Duodenal mucosa (tissue), 2 donors: ENCODE measurements around the gene QSOX2.

Experiments
- H3K27ac ChIP-seq: one replicate; pipeline ENCODE4 v1.7.0; 2013; ENCODE audit warnings: low read depth, low read length
- H3K27me3 ChIP-seq, 2 donors: one replicate each; pipeline ENCODE4 v1.7.0; 2013; ENCODE audit warnings: low read length in 2 of 2, control low read depth in 1 of 2; ENCODE audit not compliant: insufficient read depth in 2 of 2, control insufficient read depth in 1 of 2
- H3K36me3 ChIP-seq, 2 donors: one replicate each; pipeline ENCODE4 v1.7.0; 2013; ENCODE audit warnings: low read length in 2 of 2, control low read depth in 1 of 2; ENCODE audit not compliant: insufficient read depth in 2 of 2, control insufficient read depth in 1 of 2
- H3K4me1 ChIP-seq, 2 donors: one replicate each; pipeline ENCODE4 v1.7.0; 2013; ENCODE audit warnings: low read length in 2 of 2, control low read depth in 1 of 2; ENCODE audit not compliant: insufficient read depth in 2 of 2, control insufficient read depth in 1 of 2
- H3K4me3 ChIP-seq, 2 donors: one replicate each; pipeline ENCODE4 v1.7.0; 2013; ENCODE audit warnings: low read length in 2 of 2, low read depth in 1 of 2
- H3K9ac ChIP-seq, 2 donors: one replicate each; pipeline ENCODE4 v1.7.0; 2013; ENCODE audit warnings: low read length in 2 of 2, low read depth in 1 of 2
- H3K9me3 ChIP-seq, 2 donors: one replicate each; pipeline ENCODE4 v1.7.0; 2013; ENCODE audit warnings: low read length in 2 of 2, control low read depth in 1 of 2; ENCODE audit not compliant: control insufficient read depth in 1 of 2

The QSOX2 gene

DNA sequence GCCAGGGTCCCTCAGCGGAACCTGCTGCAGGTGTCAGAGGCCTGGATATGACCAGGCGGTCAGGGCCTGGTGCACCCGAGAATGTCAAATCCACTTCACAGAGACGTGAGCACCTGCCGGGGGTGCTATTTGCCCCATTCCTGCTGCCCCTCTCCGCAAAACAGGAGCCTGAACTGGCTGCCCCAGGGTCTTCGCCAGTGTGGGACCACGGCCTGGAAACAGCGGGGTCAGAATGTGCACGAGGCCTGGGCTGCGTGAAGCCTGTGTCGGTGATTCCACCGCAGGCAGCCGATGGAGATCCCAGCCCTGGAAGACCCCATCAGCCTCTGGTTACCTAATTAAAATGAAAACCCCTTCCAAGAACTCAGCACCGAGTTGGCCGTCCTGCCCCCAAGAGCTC is 85.8 kb downstream of the QSOX2 start:
- Histone ChIP-seq H3K27me3 (no peaks in the 10 kb centered on the region), H3K36me3 (no peaks in the 10 kb centered on the region), H3K4me1 (no peaks in the 10 kb centered on the region), H3K27ac (no peak overlapping the region), H3K9ac (no peak overlapping the region), H3K9me3 (no peaks in the 10 kb centered on the region), H3K4me3 (no peak overlapping the region)

GRCh38 chr9:136157477-136158265 is 87.9 kb downstream of the QSOX2 start:
- H3K27ac ChIP-seq: no peak overlapping the region
- H3K36me3 ChIP-seq: no peaks in the 10 kb centered on the region
- H3K4me3 ChIP-seq: no peak overlapping the region
- no peaks in the 10 kb centered on the region for H3K4me1 ChIP-seq
- H3K9me3 ChIP-seq: no peaks in the 10 kb centered on the region
- H3K9ac ChIP-seq: no peak overlapping the region
- no peaks in the 10 kb centered on the region for H3K27me3 ChIP-seq
